CD4-positive, alpha-beta T cell (primary cell): ENCODE results near the gene CACNA2D1. TPM values are rescaled to one million over a fixed set of nuclear protein-coding genes. Genes with fewer than 3 reads are reported as not detected.
"Not testable (repeated sequence)": the region's sequence is repeated elsewhere in the genome, so short reads cannot be mapped to it uniquely, and the experiment has no call there.

ENCODE experiments used
- ATAC-seq: fragments of 200-7000 bp; cut with Tn5 transposase; one replicate; pipeline ENCODE4 v1.10.0; 2022; ENCODE audit warnings: mild to moderate bottlenecking; ENCODE audit not compliant: poor library complexity
- CTCF ChIA-PET: fragments of 350-600 bp; sonication (Branson Sonifier 250); formaldehyde crosslinking; loops from one replicate; lab custom pipeline; 2021; ENCODE audit warnings: antibody characterized with exemption, inconsistent platforms; lab: Charles Lee
- POLR2A ChIA-PET: fragments of 350-600 bp; sonication (Branson Sonifier 250); formaldehyde crosslinking; loops from one replicate; lab custom pipeline; 2021; ENCODE audit warnings: antibody characterized with exemption, inconsistent platforms; lab: Charles Lee
- DNase-seq, 14 experiments: peaks; one replicate each; pipeline ENCODE4 v3.0.0-alpha.2; 2013 to 2020; ENCODE audit warnings: mixed read lengths in 2 of 14
- H3K27ac ChIP-seq, 2 donors: one replicate each; pipeline versions ENCODE4 v1.5.1 to v1.7.0; 2013; ENCODE audit warnings: low read length in 2 of 2, low read depth in 1 of 2, mild to moderate bottlenecking in 1 of 2
- H3K27me3 ChIP-seq, 2 experiments: 1 replicate in 1 of 2; 2 replicates in 1 of 2; pipeline versions ENCODE4 v1.6.1 to v1.7.0; 2013; ENCODE audit warnings: low read length in 2 of 2, control low read depth in 1 of 2, mild to moderate bottlenecking in 1 of 2, moderate library complexity in 1 of 2; ENCODE audit not compliant: insufficient read depth in 2 of 2, control insufficient read depth in 1 of 2
- H3K36me3 ChIP-seq: one replicate; pipeline ENCODE4 v1.6.1; 2013; ENCODE audit warnings: low read length, control low read depth; ENCODE audit not compliant: insufficient read depth
- H3K4me1 ChIP-seq: one replicate; pipeline ENCODE4 v1.6.1; 2013; ENCODE audit warnings: low read length, control low read depth; ENCODE audit not compliant: insufficient read depth
- H3K4me3 ChIP-seq: one replicate; pipeline ENCODE4 v1.5.1; 2013; ENCODE audit warnings: mild to moderate bottlenecking, low read length, moderate library complexity
- H3K9me3 ChIP-seq, 2 experiments: 1 replicate in 1 of 2; 2 replicates in 1 of 2; pipeline versions ENCODE4 v1.6.1 to v1.7.0; 2013; ENCODE audit warnings: low read length in 2 of 2, mild to moderate bottlenecking in 2 of 2, control low read depth in 1 of 2, moderate library complexity in 1 of 2; ENCODE audit not compliant: control insufficient read depth in 1 of 2, insufficient read depth in 1 of 2
- H3K27ac Mint-ChIP-seq: one replicate; pipeline ENCODE4 v1.8.0; 2020; ENCODE audit warnings: mixed read lengths
- H3K27me3 Mint-ChIP-seq: one replicate; pipeline ENCODE4 v1.8.0; 2021; ENCODE audit warnings: mixed read lengths
- H3K36me3 Mint-ChIP-seq: one replicate; pipeline ENCODE4 v1.8.0; 2021; ENCODE audit warnings: low read depth, mixed read lengths
- H3K4me1 Mint-ChIP-seq: one replicate; pipeline ENCODE4 v1.8.0; 2021; ENCODE audit warnings: low read depth, mixed read lengths
- H3K4me3 Mint-ChIP-seq: one replicate; pipeline ENCODE4 v1.8.0; 2020; ENCODE audit warnings: mild to moderate bottlenecking, mixed read lengths
- H3K9me3 Mint-ChIP-seq: one replicate; pipeline ENCODE4 v1.8.0; 2020; ENCODE audit warnings: mixed read lengths
- CTCF ChIP-seq: fragments of 200-600 bp; IDR thresholded peaks from one replicate; pipeline ENCODE4 v1.8.0; 2022; ENCODE audit warnings: antibody characterized with exemption, mild to moderate bottlenecking
- intact Hi-C, 2 experiments: fragments of 100-400 bp; cut with DNase I in 1 of 2; cut with micrococcal nuclease in 1 of 2; formaldehyde crosslinking; loops; one replicate each; pipeline versions ENCODE4 v1.15.1 to v1.9.0; 2023 to 2025; cut with DNase I, micrococcal nuclease
- total RNA-seq, 174 experiments: library from RNA in 2 of 174; stranded (reverse) in 2 of 174; gene quantifications; one replicate each; pipeline ENCODE4 v1.2.3 and lab custom pipeline; 2021 to 2026

CACNA2D1 gene
- total RNA-seq, 2 experiments from 2014 or later: not detected

GRCh38 chr7:82015751-82016150 lies 427.8 kb downstream of the CACNA2D1 start:
- Histone ChIP-seq H3K4me1 (no peaks in the 10 kb centered on the region), H3K4me3 (no peak overlapping the region), H3K27me3 (no peaks in the 10 kb centered on the region), H3K27ac (no peak overlapping the region), H3K36me3 (no peaks in the 10 kb centered on the region), H3K9me3 (no peaks in the 10 kb centered on the region)
- no peaks in the 10 kb centered on the region for H3K36me3 Mint-ChIP-seq
- ATAC-seq (no peak), DNase-seq (no peak)
- ChIA-PET POLR2A (no interaction called here), CTCF (no interaction called here)
- intact Hi-C loops: no loop called here
- H3K27me3 Mint-ChIP-seq: no peaks in the 10 kb centered on the region
- H3K4me1 Mint-ChIP-seq: no peaks in the 10 kb centered on the region
- H3K4me3 Mint-ChIP-seq: no peak overlapping the region
- H3K27ac Mint-ChIP-seq: no peak overlapping the region
- no peaks in the 10 kb centered on the region for H3K9me3 Mint-ChIP-seq
- TF ChIP-seq CTCF: no peak

- POLR2A ChIA-PET, H3K9me3 ChIP-seq, H3K4me1 ChIP-seq, H3K36me3 Mint-ChIP-seq, H3K9me3 Mint-ChIP-seq, H3K36me3 ChIP-seq, H3K27me3 Mint-ChIP-seq, intact Hi-C loops, H3K4me1 Mint-ChIP-seq, DNase-seq, ATAC-seq, H3K27me3 ChIP-seq, H3K27ac Mint-ChIP-seq, H3K4me3 Mint-ChIP-seq, H3K27ac ChIP-seq, H3K4me3 ChIP-seq, CTCF ChIA-PET: not testable (repeated sequence)
Observed at GRCh38 chr7:82014574-82014973, 429.0 kb downstream of the CACNA2D1 start.

GRCh38 chr7:82012453-82012852 lies 431.1 kb downstream of the CACNA2D1 start:
- H3K4me3 ChIP-seq: no peak overlapping the region
- no peak overlapping the region for H3K4me3 Mint-ChIP-seq
- H3K9me3 ChIP-seq: no peaks in the 10 kb centered on the region
- intact Hi-C loops: no loop called here
- POLR2A ChIA-PET: no interaction called here
- ATAC-seq: no peak
- no peak overlapping the region for H3K27ac ChIP-seq
- no peak for TF ChIP-seq CTCF
- no peaks in the 10 kb centered on the region for H3K36me3 ChIP-seq
- H3K27me3 Mint-ChIP-seq: no peaks in the 10 kb centered on the region
- no peaks in the 10 kb centered on the region for H3K4me1 Mint-ChIP-seq
- no peak overlapping the region for H3K27ac Mint-ChIP-seq
- no peaks in the 10 kb centered on the region for H3K27me3 ChIP-seq
- DNase-seq: no peak
- no peaks in the 10 kb centered on the region for H3K36me3 Mint-ChIP-seq
- CTCF ChIA-PET: no interaction called here
- H3K9me3 Mint-ChIP-seq: peaks cover 2% of the 10 kb centered on the region
- no peaks in the 10 kb centered on the region for H3K4me1 ChIP-seq

- H3K4me3 ChIP-seq: no peak overlapping the region
- POLR2A ChIA-PET: no interaction called here
- no peaks in the 10 kb centered on the region for H3K27me3 ChIP-seq
- CTCF ChIA-PET: no interaction called here
- no peaks in the 10 kb centered on the region for H3K9me3 ChIP-seq
- no peak for ATAC-seq
- Mint-ChIP-seq H3K4me3 (no peak overlapping the region), H3K4me1 (no peaks in the 10 kb centered on the region), H3K9me3 (peaks cover 2% of the 10 kb centered on the region), H3K36me3 (no peaks in the 10 kb centered on the region), H3K27me3 (no peaks in the 10 kb centered on the region), H3K27ac (no peak overlapping the region)
- intact Hi-C loops: no loop called here
- TF ChIP-seq CTCF: no peak
- DNase-seq: no peak
- no peaks in the 10 kb centered on the region for H3K4me1 ChIP-seq
- H3K36me3 ChIP-seq: no peaks in the 10 kb centered on the region
- H3K27ac ChIP-seq: no peak overlapping the region
Observed at GRCh38 chr7:82010416-82010815, 433.2 kb downstream of the CACNA2D1 start.
